GM12878 (cell line): ENCODE measurements around the gene OTOGL. TPM values are rescaled to one million over a fixed set of nuclear protein-coding genes. Genes with fewer than 3 reads are reported as not detected.

Source experiments
- CREB1 ChIP-seq: IDR thresholded peaks from 2 replicates; pipeline ENCODE4 v1.6.1; 2012; ENCODE audit warnings: low read depth, mild to moderate bottlenecking, inconsistent platforms
- CUX1 ChIP-seq: IDR thresholded peaks from 2 replicates; pipeline ENCODE4 v1.6.1; 2012; ENCODE audit warnings: improper control_type of control experiment, low read depth, low read length; ENCODE audit not compliant: insufficient replicate concordance
- E2F4 ChIP-seq: IDR thresholded peaks from 2 replicates; pipeline ENCODE4 v1.6.1; 2012; ENCODE audit warnings: low read depth, low read length, improper control_type of control experiment
- KLF5 ChIP-seq: fragments of 450-650 bp; IDR thresholded peaks from 2 replicates; pipeline ENCODE4 v1.6.1; 2014; ENCODE audit warnings: mild to moderate bottlenecking; ENCODE audit not compliant: partially characterized antibody
- NFXL1 ChIP-seq: fragments of 450-650 bp; IDR thresholded peaks from 2 replicates; pipeline ENCODE4 v1.6.1; 2017; ENCODE audit warnings: antibody characterized with exemption, mild to moderate bottlenecking, borderline replicate concordance
- NR2F1 ChIP-seq: fragments of 450-650 bp; conservative IDR thresholded peaks from 2 replicates; pipeline ENCODE4 v1.6.1; 2017; ENCODE audit warnings: mild to moderate bottlenecking
- PKNOX1 ChIP-seq: fragments of 450-650 bp; IDR thresholded peaks from 2 replicates; pipeline ENCODE4 v1.6.1; 2016; ENCODE audit warnings: mild to moderate bottlenecking
- RB1 ChIP-seq: fragments of 450-650 bp; formaldehyde crosslinking; IDR thresholded peaks from 2 replicates; pipeline ENCODE4 v1.6.1; 2017; ENCODE audit warnings: mild to moderate bottlenecking, borderline replicate concordance
- RCOR1 ChIP-seq: conservative IDR thresholded peaks from 2 replicates; pipeline ENCODE4 v1.6.1; 2012; ENCODE audit warnings: low read depth, low read length, improper control_type of control experiment
- SIN3A ChIP-seq: IDR thresholded peaks from 2 replicates; pipeline ENCODE4 v1.6.1; 2012; ENCODE audit warnings: low read depth, low read length, improper control_type of control experiment
- SP1 ChIP-seq: IDR thresholded peaks from one replicate; pipeline ENCODE4 v1.6.1; 2011; ENCODE audit warnings: low read depth, low read length
- SRF ChIP-seq, 2 experiments: IDR thresholded peaks; 2 replicates each; pipeline ENCODE4 v1.6.1; 2011; ENCODE audit warnings: low read depth in 2 of 2, low read length in 2 of 2, mild to moderate bottlenecking in 1 of 2, moderate library complexity in 1 of 2
- TCF3 ChIP-seq: IDR thresholded peaks from 2 replicates; pipeline ENCODE4 v1.6.1; 2012; ENCODE audit warnings: low read depth, mild to moderate bottlenecking, low read length, borderline replicate concordance; ENCODE audit not compliant: insufficient read depth
- USF2 ChIP-seq: IDR thresholded peaks from 2 replicates; pipeline ENCODE4 v1.6.1; 2011; ENCODE audit warnings: low read depth, low read length, improper control_type of control experiment, borderline replicate concordance
- YBX1 ChIP-seq: fragments of 450-650 bp; IDR thresholded peaks from 2 replicates; pipeline ENCODE4 v1.6.1; 2016; ENCODE audit warnings: antibody characterized with exemption
- ZBTB33 ChIP-seq: fragments of 450-650 bp; IDR thresholded peaks from 2 replicates; pipeline ENCODE4 v1.6.1; 2017; ENCODE audit warnings: mild to moderate bottlenecking
- ZBTB4 ChIP-seq: fragments of 450-650 bp; formaldehyde crosslinking; IDR thresholded peaks from 2 replicates; pipeline ENCODE4 v1.4.0; 2022; ENCODE audit warnings: mild to moderate bottlenecking, moderate library complexity
- polyA plus RNA-seq, 11 experiments: library from polyadenylated mRNA; depleted of rRNA in 4 of 11; unstranded in 6 of 11; stranded (reverse) in 5 of 11; fragments of >200 nt; fragmentation: Nextera tagmentation in 4 of 11; fragmentation: Illumina TruSeq in 1 of 11; extraction: Ambion mirVana in 4 of 11; extraction: Trizol in 1 of 11; gene quantifications; 1 replicate in 1 of 11; 2 replicates in 10 of 11; pipeline versions ENCODE4 v1.2.1 to v1.2.3, GENCODE V29; 2011 to 2016; ENCODE audit warnings: inconsistent platforms in 2 of 11, missing spikeins in 2 of 11, low read depth in 1 of 11
- total RNA-seq, 4 experiments: library from RNA; depleted of rRNA in 3 of 4; stranded (reverse); fragments of >200 nt in 3 of 4; fragmentation: Illumina TruSeq in 1 of 4; extraction: Trizol in 1 of 4; gene quantifications; 2 replicates each; pipeline versions ENCODE4 v1.2.1 to v1.2.3, GENCODE V29; 2013 to 2021

OTOGL gene
- total and polyA plus RNA-seq, 10 of the 15 experiments (the other 5 are each of a cell fraction or from before 2014, with no cell fraction given), result 0.04 to 3.7 (median 0.27) TPM

GRCh38 chr12:80299976-80300375, 200.6 kb downstream of the OTOGL start (continued):
- TF ChIP-seq PKNOX1, result peak; percentile 27; the same call in 1 of the 2 replicates
- 0 out of 4 replicates have a peak, but pooled peaks of 1 of the 2 experiments have one; percentile 10 for TF ChIP-seq SRF (IDR thresholded peaks at IDR 0.05; ENCODE audit: low read depth in 2 of 2, low read length in 2 of 2)
- TF ChIP-seq ZBTB4 (CRISPR knock-in tag), result no peak
- TF ChIP-seq ZBTB33, result no peak
- no peak for TF ChIP-seq YBX1
- TF ChIP-seq TCF3, result no peak
- TF ChIP-seq SIN3A, result no peak
- TF ChIP-seq KLF5, result no peak
- TF ChIP-seq RCOR1, result 0 out of 2 replicates have a peak, but pooled peaks have one; percentile 32
- no peak for TF ChIP-seq CUX1
- no peak for TF ChIP-seq USF2
- TF ChIP-seq RB1, result no peak
- peak; percentile 86 for TF ChIP-seq CREB1
- no peak for TF ChIP-seq NFXL1
- TF ChIP-seq NR2F1, result no peak
- TF ChIP-seq SP1, result peak; percentile 22
- TF ChIP-seq E2F4, result no peak
